Keratinocyte (primary cell): ENCODE data around the gene FMN2.

ENCODE experiments used
- EZH2 ChIP-seq: IDR thresholded peaks from one replicate; pipeline ENCODE4 v1.6.1; 2012; ENCODE audit warnings: inconsistent platforms, mild to moderate bottlenecking, low read length, moderate library complexity
- TF ChIP-seq, protein P1 (sequence below), 3 experiments: IDR thresholded peaks in 1 of 3; conservative IDR thresholded peaks in 1 of 3; optimal IDR thresholded peaks in 1 of 3; 2 replicates in 2 of 3; 3 replicates in 1 of 3; pipeline versions ENCODE3 to v1.5.1; 2011; ENCODE audit warnings: low read length in 3 of 3, mild to moderate bottlenecking in 3 of 3, moderate library complexity in 2 of 3, control low read depth in 1 of 3, inconsistent platforms in 1 of 3; ENCODE audit not compliant: insufficient read depth in 2 of 3; ENCODE audit errors: extremely low read depth in 1 of 3

DNA sequence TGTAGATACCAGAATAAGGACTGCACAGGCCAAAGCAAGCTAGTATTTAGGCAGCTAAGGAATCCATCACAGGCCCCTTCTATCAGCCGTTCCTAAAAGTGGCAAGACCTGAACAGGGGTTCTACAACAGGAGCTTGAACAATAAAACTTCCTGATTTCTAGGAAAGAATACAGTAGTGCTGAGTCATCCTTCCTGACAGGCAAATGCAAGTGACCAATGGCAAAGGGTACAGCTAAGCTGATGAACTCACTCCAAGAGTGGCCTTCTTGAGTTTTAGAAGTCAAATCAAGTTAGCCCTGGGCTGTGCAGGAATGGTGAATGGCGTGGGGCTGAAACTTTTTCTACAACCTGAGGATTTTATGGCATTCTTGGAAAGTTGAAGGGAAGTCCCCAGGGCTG lies 407.3 kb downstream of the FMN2 start:
- TF ChIP-seq, protein P1, sequence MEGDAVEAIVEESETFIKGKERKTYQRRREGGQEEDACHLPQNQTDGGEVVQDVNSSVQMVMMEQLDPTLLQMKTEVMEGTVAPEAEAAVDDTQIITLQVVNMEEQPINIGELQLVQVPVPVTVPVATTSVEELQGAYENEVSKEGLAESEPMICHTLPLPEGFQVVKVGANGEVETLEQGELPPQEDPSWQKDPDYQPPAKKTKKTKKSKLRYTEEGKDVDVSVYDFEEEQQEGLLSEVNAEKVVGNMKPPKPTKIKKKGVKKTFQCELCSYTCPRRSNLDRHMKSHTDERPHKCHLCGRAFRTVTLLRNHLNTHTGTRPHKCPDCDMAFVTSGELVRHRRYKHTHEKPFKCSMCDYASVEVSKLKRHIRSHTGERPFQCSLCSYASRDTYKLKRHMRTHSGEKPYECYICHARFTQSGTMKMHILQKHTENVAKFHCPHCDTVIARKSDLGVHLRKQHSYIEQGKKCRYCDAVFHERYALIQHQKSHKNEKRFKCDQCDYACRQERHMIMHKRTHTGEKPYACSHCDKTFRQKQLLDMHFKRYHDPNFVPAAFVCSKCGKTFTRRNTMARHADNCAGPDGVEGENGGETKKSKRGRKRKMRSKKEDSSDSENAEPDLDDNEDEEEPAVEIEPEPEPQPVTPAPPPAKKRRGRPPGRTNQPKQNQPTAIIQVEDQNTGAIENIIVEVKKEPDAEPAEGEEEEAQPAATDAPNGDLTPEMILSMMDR (optimal IDR thresholded peaks at IDR 0.05 in 1 of 3, IDR thresholded peaks at IDR 0.05 in 1 of 3, conservative IDR thresholded peaks at IDR 0.05 in 1 of 3; ENCODE audit: extremely low read depth in 1 of 3, insufficient read depth in 2 of 3, low read length in 3 of 3), result no peak
- TF ChIP-seq EZH2, result no peak
